Purkinje cell (primary cell): ENCODE results near the gene VPS8. TPM values are rescaled to one million over a fixed set of nuclear protein-coding genes. Genes with fewer than 3 reads are reported as not detected.

Source experiments
- polyA plus RNA-seq: library from polyadenylated mRNA; unstranded; fragments of >200 nt; fragmentation: Nextera tagmentation; gene quantifications from 2 replicates; pipeline ENCODE4 v1.2.1, GENCODE V29; 2014

VPS8 gene
- polyA plus RNA-seq, result 46.8 and 81.6 TPM in 2 replicates

GRCh38 chr3:184811999-184812661 lies at the start of gene VPS8:
Gene VPS8 (plus strand): TSS chr3:184812166. CDS start chr3:184824633, 12,467 bp downstream.

Other genes with a start within 250 kb of the VPS8 start
- gene MAGEF1, start 100.1 kb upstream of the VPS8 start, polyA plus RNA-seq, result 15.5 and 19.5 TPM in 2 replicates